Activated B cell treated with CpG ODN at 0.5 μM for 24 hours (primary cell): ENCODE measurements around the gene ICE1. TPM values are rescaled to one million over a fixed set of nuclear protein-coding genes. Genes with fewer than 3 reads are reported as not detected.

Source experiments
- ATAC-seq: fragments of 200-7000 bp; cut with Tn5 transposase; one replicate; pipeline ENCODE4 v1.10.0; 2021; ENCODE audit warnings: low read depth, mild to moderate bottlenecking, moderate library complexity
- CTCF ChIA-PET: fragments of 350-600 bp; sonication (Branson Sonifier 250); formaldehyde crosslinking; loops from one replicate; lab custom pipeline; 2021; ENCODE audit warnings: antibody characterized with exemption; lab: Charles Lee
- POLR2A ChIA-PET: fragments of 350-600 bp; sonication (Branson Sonifier 250); formaldehyde crosslinking; loops from one replicate; lab custom pipeline; 2021; ENCODE audit warnings: antibody characterized with exemption; lab: Charles Lee
- DNase-seq: peaks from one replicate; pipeline ENCODE4 v3.0.0; 2022
- H3K27ac Mint-ChIP-seq: one replicate; pipeline ENCODE4 v1.8.0; 2020; ENCODE audit warnings: mixed read lengths
- H3K27me3 Mint-ChIP-seq: one replicate; pipeline ENCODE4 v1.8.0; 2021; ENCODE audit warnings: mixed read lengths
- H3K36me3 Mint-ChIP-seq: one replicate; pipeline ENCODE4 v1.8.0; 2021; ENCODE audit warnings: low read depth, mixed read lengths
- H3K4me1 Mint-ChIP-seq: one replicate; pipeline ENCODE4 v1.8.0; 2021; ENCODE audit warnings: mixed read lengths
- H3K4me3 Mint-ChIP-seq: one replicate; pipeline ENCODE4 v1.8.0; 2020; ENCODE audit warnings: mild to moderate bottlenecking, mixed read lengths
- H3K9me3 Mint-ChIP-seq: one replicate; pipeline ENCODE4 v1.8.0; 2020; ENCODE audit warnings: mixed read lengths
- CTCF ChIP-seq: fragments of 200-600 bp; IDR thresholded peaks from one replicate; pipeline ENCODE4 v1.8.0; 2022; ENCODE audit warnings: antibody characterized with exemption, mild to moderate bottlenecking
- intact Hi-C: fragments of 100-400 bp; cut with micrococcal nuclease; formaldehyde crosslinking; loops from one replicate; pipeline ENCODE4 v1.15.1; 2024
- total RNA-seq: library from RNA; stranded (reverse); gene quantifications from 2 replicates; pipeline ENCODE4 v1.2.3, GENCODE V29; 2022

The ICE1 gene
- total RNA-seq, 1 donor from 2014 or later = 36.8 TPM

- Mint-ChIP-seq H3K27ac (no peak overlapping the region), H3K4me1 (no peaks in the 10 kb centered on the region), H3K27me3 (no peaks in the 10 kb centered on the region), H3K4me3 (no peak overlapping the region), H3K36me3 (peaks cover 5% of the 10 kb centered on the region), H3K9me3 (peaks cover 12% of the 10 kb centered on the region)
- no peak for DNase-seq
- TF ChIP-seq CTCF = no peak
- intact Hi-C loops = no loop called here
- ChIA-PET CTCF (no interaction called here), POLR2A (no interaction called here)
- no peak for ATAC-seq
Observed at GRCh38 chr5:5398071-5398470, 24.4 kb upstream of the ICE1 start.

GRCh38 chr5:5401095-5401494 is 21.4 kb upstream of the ICE1 start:
- DNase-seq (no peak), ATAC-seq (no peak)
- ChIA-PET CTCF (no interaction called here), POLR2A (no interaction called here)
- Mint-ChIP-seq H3K9me3 (peaks cover 12% of the 10 kb centered on the region), H3K36me3 (peaks cover 5% of the 10 kb centered on the region), H3K4me1 (no peaks in the 10 kb centered on the region), H3K27ac (no peak overlapping the region), H3K4me3 (no peak overlapping the region), H3K27me3 (no peaks in the 10 kb centered on the region)
- no peak for TF ChIP-seq CTCF
- intact Hi-C loops = no loop called here

GRCh38 chr5:5403741-5404140 is 18.7 kb upstream of the ICE1 start:
- CTCF ChIA-PET = no interaction called here
- no peak overlapping the region for H3K4me3 Mint-ChIP-seq

GRCh38 chr5:5404381-5404780 is 18.1 kb upstream of the ICE1 start:
- ATAC-seq (no peak), DNase-seq (no peak)
- Mint-ChIP-seq H3K4me3 (no peak overlapping the region), H3K4me1 (no peaks in the 10 kb centered on the region), H3K36me3 (peaks cover 5% of the 10 kb centered on the region), H3K9me3 (peaks cover 14% of the 10 kb centered on the region), H3K27ac (no peak overlapping the region), H3K27me3 (no peaks in the 10 kb centered on the region)
- ChIA-PET POLR2A (no interaction called here), CTCF (no interaction called here)
- intact Hi-C loops = no loop called here
- TF ChIP-seq CTCF = no peak

More at GRCh38 chr5:5403741-5404140, 18.7 kb upstream of the ICE1 start:
- peaks cover 15% of the 10 kb centered on the region for H3K9me3 Mint-ChIP-seq
- ATAC-seq (no peak), DNase-seq (no peak)
- no peak overlapping the region for H3K27ac Mint-ChIP-seq
- no peaks in the 10 kb centered on the region for H3K27me3 Mint-ChIP-seq
- POLR2A ChIA-PET = no interaction called here
- H3K4me1 Mint-ChIP-seq = no peaks in the 10 kb centered on the region
- intact Hi-C loops = no loop called here
- TF ChIP-seq CTCF = no peak
- H3K36me3 Mint-ChIP-seq = peaks cover 5% of the 10 kb centered on the region

- no peak overlapping the region for H3K4me3 Mint-ChIP-seq
- H3K36me3 Mint-ChIP-seq = peaks cover 7% of the 10 kb centered on the region
- no peak for TF ChIP-seq CTCF
- POLR2A ChIA-PET = no interaction called here
- DNase-seq = no peak
- ATAC-seq = no peak
- CTCF ChIA-PET = no interaction called here
- no peaks in the 10 kb centered on the region for H3K27me3 Mint-ChIP-seq
- H3K9me3 Mint-ChIP-seq = peaks cover 7% of the 10 kb centered on the region
- no peak overlapping the region for H3K27ac Mint-ChIP-seq
- intact Hi-C loops = no loop called here
- no peaks in the 10 kb centered on the region for H3K4me1 Mint-ChIP-seq
Observed at GRCh38 chr5:5405441-5405840, 17.0 kb upstream of the ICE1 start.
